ENCODE results near the gene F12.
"Not testable (repeated sequence)": the region's sequence is repeated elsewhere in the genome, so short reads cannot be mapped to it uniquely, and the experiment has no call there.

F12 gene

GRCh38 chr5:177432143-177432838, 22.9 kb upstream of the F12 start:
- no peak for DNase-seq (ENCODE audit: low read depth)

- DNase-seq (ENCODE audit: low read depth) = no peak
These were observed 22.2 kb upstream of the F12 start for GRCh38 chr5:177431317-177432142.

DNA sequence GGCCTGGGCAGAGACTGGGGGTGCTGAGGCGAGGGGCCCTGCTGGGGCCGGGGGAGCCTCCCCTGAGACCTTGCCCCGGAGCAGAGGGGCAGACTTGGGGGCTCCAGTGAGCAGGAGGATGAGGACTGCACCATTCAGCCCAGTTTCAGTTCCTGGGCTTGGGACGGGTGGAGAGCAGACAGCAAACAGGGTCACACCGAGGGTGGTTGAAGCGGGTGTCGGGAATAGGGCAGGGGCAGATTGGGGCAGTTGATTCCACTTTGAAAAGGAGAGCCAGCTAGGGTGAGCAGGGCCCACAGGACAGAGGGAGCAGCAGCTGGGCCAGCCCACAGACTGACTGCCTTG, 21.6 kb upstream of the F12 start:
- no peak for DNase-seq (ENCODE audit: low read depth)

- no peak for DNase-seq (ENCODE audit: low read depth)
These were observed 21.0 kb upstream of the F12 start for GRCh38 chr5:177430140-177430951.

DNA sequence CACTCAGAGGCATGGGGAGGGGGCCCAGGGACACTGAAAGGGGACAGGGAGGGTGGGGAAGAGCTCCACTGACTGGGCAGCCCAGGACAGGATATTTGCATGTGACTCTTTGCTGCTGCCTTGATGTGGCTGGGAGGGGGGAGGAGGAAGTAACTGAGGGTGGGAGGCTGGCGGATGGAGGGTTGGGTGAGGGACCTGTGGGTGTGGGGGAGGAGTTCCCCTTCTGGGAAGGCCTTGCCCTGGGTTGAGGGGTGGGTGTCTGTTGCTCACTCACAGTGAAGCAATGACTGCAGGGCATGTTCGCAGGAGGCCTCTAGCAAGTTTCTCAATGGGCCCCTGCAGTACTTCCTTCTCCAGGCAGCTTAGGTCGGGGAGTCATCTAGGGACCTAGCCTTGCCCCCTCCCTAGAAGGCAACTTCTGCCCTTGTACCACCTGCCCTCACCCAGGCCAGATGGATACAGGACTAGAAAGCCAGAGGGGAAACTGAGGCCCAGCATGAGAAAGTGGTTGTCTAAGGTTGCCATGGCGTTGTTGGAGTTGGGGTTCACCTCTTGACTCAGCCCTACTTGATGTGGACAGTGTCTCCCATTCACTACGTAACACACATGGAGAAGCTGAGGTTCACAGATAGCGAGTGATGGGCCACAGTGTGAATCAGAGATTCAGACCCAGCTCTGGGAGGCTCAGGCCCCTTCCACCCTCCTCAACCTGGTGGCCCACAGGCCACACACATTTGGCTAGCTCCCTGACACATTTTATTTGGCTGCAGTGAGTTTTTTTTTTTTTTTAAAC, 20.1 kb upstream of the F12 start:
- DNase-seq (ENCODE audit: low read depth) = peak; percentile 64

- no peak for DNase-seq (ENCODE audit: low read depth)
These were observed 19.3 kb upstream of the F12 start for GRCh38 chr5:177428574-177429217.

- no peak for DNase-seq (ENCODE audit: low read depth)
These were observed 18.7 kb upstream of the F12 start for GRCh38 chr5:177427919-177428573.

- DNase-seq (ENCODE audit: low read depth) = no peak
These were observed 18.0 kb upstream of the F12 start for GRCh38 chr5:177427211-177427822.

GRCh38 chr5:177426566-177427210, 17.3 kb upstream of the F12 start, which contains the start of gene GRK6:
TSS of gene GRK6 (plus strand) at chr5:177426676. CDS start at chr5:177426846, 170 bp downstream.
- DNase-seq (ENCODE audit: low read depth) = no peak

GRCh38 chr5:177425801-177426565, 16.6 kb upstream of the F12 start:
- DNase-seq (ENCODE audit: low read depth) = peak; percentile 99

GRCh38 chr5:177425196-177425800, 15.9 kb upstream of the F12 start:
- DNase-seq (ENCODE audit: low read depth) = no peak

DNA sequence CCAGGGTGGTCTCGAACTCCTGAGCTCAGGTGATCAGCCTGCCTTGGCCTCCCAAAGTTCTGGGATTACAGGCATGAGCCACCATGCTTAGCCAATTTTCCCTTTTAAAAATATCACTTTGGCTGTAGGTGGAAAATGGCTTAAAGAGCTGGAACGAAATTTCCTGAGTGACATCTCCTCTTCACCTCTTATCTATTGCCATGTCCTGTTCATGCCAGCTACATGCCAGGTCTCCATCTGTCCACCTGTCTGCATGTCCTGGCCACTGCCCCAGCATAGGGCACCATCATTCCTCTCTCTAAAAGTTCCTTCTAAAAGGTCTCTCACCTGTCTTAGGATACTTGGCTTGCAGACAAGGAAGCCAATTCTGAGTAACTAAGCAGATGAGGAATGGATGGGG, 14.3 kb upstream of the F12 start:
- DNase-seq (ENCODE audit: low read depth) = no peak

GRCh38 chr5:177421062-177421798, 11.9 kb upstream of the F12 start:
- no peak for DNase-seq (ENCODE audit: low read depth)

GRCh38 chr5:177420472-177420871, 11.1 kb upstream of the F12 start:
- not testable (repeated sequence) for DNase-seq (ENCODE audit: low read depth)

- no peak for DNase-seq (ENCODE audit: low read depth)
These were observed 9.7 kb upstream of the F12 start for GRCh38 chr5:177419046-177419445.

- not testable (repeated sequence) for DNase-seq (ENCODE audit: low read depth)
These were observed 7.7 kb upstream of the F12 start for GRCh38 chr5:177417081-177417480.

DNA sequence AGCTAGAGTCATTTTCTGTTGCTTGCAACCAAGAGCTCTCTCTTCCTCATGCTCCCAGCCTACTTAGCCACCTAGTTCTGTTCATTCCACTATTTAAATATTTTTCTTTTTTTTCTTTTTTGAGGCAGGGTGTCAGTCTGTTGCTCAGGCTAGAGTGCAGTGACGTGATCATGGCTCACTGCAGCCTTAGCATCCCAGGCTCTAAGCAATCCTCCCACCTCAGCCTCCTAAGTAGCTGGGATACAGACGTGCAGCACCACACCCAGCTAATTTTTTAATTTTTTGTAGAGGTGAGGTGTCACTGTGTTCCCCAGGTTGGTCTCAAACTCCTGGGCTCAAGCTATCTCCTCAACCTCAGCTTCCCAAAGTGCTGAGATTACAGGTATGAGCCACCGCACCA, 5.1 kb upstream of the F12 start:
- no peak for DNase-seq (ENCODE audit: low read depth)

Data from stimulated activated CD8-positive, alpha-beta memory T cell treated with anti-CD3 and anti-CD28 coated beads, Interleukin-15, amount 100 ng/mL, for 1 hour (primary cell).